HG03439 (cell line): Measurements from ENCODE around the gene DGKA.
"Not testable (repeated sequence)": the region's sequence is repeated elsewhere in the genome, so short reads cannot be mapped to it uniquely, and the experiment has no call there.

Source experiments
- ATAC-seq: cut with Tn5 transposase; IDR thresholded peaks from one replicate; pipeline ENCODE4 v1.9.1; 2021; ENCODE audit warnings: mild to moderate bottlenecking, moderate library complexity; ENCODE audit not compliant: unreplicated experiment

Gene DGKA

DNA sequence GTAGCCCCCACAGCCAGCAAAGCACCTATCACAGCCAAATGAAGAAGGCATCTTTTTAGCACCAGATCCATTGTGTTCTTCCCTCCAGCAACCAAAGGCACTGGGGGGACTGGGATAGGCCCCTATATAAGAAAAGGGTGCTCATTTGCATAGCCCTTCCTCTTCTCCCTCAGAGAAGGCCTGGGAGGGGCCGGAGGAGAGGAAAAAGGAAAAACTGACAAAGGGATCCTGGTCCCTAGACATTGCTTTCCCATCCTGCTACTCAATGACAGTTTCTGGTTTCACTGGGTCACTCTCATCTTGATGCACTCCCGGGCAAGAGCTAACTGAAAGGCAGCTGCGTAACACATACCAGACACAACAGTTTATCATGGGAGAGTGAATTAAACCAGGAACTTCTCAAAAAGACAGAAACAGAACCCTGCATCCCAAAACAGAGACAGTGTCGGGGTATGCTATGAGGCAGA, 35.0 kb downstream of the DGKA start, which contains the start of gene PMEL:
Gene PMEL (minus strand): TSS at position 102 of the 467 bp plus-strand sequence. CDS start 31 bp downstream, at position 71.
- ATAC-seq = no peak

DNA sequence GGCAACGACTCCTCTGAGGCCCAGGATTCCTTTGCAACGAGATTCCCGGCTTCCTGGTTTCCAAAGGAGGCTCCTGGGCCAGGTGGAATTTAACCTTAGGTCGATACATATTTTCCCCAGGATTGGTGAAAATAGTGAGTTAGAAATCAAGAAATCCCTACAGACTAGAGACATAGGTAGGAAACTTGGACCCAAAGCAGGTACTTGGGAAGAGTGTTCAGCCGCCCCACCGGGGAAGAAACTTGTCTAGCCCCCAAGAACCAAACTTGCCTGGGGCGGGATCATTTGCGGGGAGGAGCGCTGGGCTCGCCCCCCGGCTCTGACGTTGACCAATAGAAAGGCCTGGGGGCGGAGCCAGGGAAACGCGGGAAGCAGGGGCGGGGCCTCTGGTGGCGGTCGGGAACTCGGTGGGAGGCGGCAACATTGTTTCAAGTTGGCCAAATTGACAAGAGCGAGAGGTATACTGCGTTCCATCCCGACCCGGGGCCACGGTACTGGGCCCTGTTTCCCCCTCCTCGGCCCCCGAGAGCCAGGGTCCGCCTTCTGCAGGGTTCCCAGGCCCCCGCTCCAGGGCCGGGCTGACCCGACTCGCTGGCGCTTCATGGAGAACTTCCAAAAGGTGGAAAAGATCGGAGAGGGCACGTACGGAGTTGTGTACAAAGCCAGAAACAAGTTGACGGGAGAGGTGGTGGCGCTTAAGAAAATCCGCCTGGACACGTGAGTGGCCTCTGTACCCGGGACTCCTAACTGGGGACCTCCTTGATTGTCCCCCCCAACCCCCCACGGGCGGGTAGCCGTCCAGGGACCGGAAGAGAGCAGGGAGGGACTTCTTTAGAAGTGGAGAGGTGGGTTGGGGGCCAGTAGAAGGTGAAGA, 35.7 kb downstream of the DGKA start, which contains the start of gene CDK2:
Gene CDK2 (plus strand): TSS at position 423 of the 874 bp plus-strand sequence. CDS start 179 bp downstream, at position 602.
- ATAC-seq = peak; percentile 93

DNA sequence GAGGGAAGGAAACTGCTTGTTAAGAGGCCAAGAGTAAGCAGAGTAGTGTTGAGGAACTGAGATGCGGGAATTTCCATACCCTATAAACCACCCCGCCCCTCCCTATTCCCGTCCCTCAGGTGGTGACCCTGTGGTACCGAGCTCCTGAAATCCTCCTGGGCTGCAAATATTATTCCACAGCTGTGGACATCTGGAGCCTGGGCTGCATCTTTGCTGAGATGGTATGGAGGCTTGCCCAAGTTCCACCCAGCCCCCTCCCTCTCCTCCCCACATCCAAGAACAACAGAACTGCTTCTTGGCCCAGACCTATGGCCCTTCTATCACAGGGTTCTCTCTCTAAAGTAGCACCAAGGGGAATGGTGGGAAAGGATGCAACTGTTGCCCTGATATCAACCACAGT, 38.4 kb downstream of the DGKA start:
- ATAC-seq = no peak

DNA sequence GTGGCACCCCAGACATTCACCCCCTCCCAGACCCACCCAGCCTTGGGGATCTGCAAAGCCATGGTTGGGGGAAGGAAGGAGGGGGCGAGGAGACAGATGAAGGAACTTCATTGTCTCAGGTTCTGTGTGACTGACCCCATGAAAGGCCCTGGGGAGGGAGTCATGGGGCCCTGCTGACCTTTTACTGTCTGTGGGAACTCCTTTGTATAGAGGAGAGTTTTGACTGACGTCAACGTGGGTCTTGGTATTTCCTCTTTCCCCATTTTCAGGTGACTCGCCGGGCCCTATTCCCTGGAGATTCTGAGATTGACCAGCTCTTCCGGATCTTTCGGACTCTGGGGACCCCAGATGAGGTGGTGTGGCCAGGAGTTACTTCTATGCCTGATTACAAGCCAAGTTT, 39.8 kb downstream of the DGKA start:
- no peak for ATAC-seq

DNA sequence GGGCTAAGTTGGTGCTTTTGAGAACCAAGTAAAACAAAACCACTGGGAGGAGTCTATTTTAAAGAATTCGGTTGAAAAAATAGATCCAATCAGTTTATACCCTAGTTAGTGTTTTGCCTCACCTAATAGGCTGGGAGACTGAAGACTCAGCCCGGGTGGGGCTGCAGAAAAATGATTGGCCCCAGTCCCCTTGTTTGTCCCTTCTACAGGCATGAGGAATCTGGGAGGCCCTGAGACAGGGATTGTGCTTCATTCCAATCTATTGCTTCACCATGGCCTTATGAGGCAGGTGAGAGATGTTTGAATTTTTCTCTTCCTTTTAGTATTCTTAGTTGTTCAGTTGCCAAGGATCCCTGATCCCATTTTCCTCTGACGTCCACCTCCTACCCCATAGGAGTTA, 41.1 kb downstream of the DGKA start:
- ATAC-seq = no peak

DNA sequence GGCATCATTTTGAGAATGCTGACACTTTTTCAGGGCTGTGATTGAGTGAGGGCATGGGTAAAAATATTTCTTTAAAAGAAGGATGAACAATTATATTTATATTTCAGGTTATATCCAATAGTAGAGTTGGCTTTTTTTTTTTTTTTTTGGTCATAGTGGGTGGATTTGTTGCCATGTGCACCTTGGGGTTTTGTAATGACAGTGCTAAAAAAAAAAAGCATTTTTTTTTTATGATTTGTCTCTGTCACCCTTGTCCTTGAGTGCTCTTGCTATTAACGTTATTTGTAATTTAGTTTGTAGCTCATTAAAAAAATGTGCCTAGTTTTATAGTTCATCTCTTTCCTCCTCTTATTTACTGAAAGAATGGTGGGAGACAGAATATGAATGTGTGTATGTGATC, 41.5 kb downstream of the DGKA start:
- ATAC-seq = no peak

DNA sequence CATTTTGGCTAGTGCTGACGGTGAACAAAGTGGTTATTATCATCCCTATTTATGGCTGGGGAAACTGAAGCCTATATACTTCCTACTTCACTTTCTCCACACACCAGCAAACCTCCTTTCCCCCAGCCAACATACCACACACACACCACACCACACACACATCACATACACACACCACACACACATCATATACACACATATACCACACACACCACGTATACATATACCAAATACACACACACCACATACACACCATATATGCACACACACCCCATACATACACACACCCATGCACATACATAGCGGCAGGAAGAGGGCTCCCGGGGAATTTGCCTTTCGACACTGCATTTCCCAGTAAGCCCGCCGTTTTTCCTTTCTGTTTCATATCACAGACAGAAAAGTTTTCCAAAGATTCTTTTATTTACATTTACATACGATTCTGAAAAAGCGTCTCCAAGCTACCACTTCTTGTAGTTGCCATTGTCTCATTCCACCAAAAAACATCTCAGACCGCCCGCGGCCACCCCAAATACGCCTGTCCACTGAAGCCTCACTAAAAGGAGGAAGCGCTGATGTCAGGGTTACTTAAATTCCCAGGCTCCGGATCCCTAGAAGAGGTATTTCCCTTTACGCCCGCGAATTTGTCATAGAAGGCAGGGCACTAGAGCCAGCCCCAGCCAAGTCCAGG, 42.1 kb downstream of the DGKA start:
- ATAC-seq = no peak

DNA sequence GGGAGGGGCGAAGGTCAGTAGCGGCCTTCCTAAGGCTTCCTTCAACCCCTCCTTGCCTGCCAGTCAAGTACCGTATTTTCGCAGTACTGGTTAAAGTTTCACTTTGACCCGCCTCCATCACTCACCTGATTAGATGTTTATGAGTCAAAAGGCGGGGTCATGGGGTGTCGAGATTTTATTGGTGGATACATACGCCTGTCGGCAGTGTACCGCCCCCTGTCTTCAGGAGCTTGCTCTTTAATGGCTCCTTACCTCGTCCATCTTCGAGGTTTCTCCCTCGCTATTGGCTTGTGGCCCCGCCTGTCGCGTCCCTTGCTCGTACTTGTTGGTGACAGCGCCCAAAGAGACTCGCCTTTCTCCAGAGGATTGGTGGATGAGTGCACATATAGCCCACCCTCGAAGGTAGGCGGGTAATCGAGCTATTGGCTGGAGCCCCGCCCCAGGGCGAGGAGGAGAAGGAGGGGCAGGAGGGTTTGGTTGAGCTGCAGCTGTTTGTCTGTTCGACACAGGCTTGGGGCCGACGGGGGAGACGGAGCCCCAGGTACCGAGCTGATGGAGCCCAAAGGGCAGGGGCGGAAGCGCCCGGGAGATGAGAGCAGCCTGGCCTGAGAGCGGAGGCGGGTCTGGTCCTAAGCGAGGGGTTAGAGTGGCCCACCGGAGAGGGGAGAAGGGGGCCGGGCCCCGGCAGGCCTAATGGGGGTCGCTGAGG, 42.8 kb downstream of the DGKA start, which contains the start of gene RAB5B:
Gene RAB5B (plus strand): TSS at position 480 of the 709 bp plus-strand sequence. CDS start 12,883 bp downstream, outside the sequence.
- ATAC-seq = peak; percentile 94

DNA sequence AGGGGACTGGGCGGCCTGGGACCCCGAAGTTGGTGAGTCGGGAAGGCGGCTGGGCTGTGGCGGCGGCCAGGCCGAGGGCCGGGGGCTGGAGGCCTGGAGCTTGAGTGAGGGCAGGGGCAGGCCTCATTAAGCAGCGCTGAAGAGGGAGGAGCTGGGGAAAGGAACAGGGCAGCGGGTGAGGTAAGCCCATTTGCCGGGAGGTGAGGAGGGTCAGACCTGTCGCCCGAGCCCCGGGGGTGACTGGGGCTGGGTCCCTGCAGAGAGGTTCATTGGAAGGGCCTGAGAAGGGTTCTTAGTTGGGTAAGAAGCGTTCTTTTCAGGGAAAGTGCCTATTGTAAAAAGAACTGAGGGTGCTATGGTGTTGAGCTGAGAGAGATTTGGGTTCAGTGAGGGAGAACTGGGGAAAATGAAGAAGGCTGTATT, 43.4 kb downstream of the DGKA start:
- peak; percentile 12 for ATAC-seq

DNA sequence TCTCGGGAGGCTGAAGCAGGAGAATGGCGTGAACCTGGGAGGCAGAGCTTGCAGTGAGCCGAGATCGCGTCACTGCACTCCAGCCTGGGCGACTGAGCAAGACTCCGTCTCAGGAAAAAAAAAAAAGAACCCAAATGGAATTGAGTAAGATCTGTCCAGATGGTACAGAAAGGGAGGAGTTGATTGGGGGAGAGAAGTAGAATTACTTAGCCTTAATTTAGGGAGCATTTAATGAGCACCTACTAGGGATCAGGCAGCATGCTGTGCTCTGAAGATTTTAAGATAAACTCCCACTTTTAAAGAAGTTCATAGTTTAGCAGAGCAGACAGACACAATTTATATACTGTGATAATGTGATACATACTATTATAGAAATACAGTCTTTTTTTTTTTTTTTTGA, 47.4 kb downstream of the DGKA start:
- no peak for ATAC-seq

DNA sequence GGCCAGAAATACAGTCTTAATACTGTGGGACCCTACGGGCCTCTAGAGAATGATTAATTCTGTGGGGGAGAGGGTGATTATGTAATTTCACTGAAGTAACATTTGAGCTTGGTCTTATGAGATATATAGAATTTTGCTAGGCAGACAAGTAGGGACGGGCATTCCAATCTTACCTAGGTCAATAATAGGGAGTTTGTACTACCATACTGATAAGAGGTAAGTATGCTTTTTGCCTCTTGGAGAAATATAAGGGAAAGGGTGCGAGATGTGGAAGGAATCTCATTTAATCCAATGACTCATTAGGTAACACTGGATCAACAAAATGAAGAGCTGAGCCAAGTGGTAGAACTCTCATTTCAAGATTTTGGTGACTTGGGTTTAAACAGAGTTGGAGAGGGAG, 48.1 kb downstream of the DGKA start:
- ATAC-seq = no peak

DNA sequence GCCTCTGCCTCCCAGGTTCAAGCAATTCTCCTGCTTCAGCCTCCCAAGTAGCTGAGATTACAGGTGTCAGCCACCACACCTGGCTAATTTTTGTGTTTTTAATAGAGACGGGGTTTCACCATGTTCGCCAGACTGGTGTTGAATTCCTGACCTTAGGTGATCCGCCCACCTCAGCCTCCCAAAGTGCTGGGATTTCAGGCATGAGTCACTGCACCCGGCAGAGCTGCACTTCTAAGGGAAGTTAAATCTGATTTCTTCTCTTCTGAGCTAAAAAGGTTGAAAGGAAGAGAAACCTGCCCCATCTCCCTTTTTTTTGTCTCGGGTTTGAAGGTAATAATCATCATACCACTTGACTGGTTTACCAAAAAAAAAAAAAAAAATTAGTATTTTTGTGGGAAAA, 50.9 kb downstream of the DGKA start:
- ATAC-seq = not testable (repeated sequence)

DNA sequence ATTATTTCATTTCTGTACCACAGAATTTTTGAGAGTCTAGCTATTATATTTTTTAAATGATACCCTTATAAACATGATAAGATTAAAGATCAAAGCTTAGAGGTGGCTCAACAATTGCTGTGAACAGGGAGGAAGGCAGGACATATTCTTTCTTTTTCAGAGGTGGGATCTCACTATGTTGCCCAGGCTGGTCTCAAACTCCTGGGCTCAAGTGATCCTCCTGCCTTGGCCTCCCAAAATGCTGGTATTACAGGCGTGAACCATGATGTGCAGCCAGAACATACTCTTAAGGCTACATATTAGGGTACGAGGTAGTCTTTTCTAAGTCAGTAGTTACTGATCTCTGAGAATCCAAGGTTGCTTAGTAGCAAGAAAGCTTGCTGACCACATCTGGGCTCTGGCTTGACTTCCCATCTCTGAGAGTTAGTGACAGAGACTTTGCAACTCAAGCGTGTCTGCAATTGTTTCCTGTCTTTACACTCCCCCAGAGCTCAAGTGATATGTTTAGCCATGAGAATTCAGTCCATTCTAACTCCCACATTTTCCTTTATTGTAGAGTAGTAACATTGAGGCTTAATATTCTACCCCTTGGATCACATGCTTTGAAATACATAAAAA, 51.5 kb downstream of the DGKA start:
- ATAC-seq = no peak

DNA sequence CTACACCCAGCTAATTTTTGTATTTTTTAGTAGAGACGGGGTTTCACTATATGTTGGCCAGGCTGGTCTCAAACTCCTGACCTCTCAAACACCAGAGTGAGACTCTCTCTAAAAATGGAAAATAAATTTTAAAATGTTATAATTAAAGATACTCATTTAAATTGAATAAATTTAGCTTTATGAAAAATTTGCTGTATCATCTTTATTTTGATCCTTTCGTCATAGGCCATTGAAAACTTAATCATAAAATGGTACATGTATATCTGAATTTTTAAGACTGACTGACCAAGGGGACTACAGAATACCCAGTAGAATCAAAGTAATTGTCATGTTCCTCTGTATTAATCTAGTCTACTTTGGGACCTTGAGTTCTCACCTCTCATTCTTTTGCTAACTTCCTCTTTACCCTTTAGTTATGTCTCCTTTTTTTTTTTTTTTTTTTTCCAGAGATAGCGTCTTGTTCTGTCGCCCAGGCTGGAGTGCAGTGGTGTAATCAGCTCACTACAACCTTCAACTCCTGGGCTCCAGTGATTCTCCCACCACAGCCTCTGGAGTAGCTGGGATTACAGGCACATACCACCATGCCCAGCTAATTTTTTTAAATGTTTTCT, 52.4 kb downstream of the DGKA start:
- ATAC-seq = no peak

DNA sequence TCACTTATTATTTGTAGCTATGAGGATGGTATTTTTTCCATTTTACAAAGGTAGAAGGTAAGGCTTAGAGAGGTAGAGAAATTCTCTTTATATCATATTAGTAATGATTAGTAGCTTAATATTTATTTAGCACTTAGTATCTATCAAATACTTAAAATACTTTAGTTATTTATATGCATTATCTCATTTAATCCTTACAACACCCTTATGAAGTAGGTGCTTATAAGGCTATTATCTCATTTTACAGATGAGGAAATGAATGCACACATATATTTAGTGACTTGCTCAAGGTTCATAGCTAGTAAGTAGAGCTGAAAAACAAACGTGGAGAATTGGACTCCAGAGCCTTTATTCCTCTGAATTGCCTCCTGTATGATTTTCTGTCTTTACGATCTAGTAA, 53.9 kb downstream of the DGKA start:
- no peak for ATAC-seq

DNA sequence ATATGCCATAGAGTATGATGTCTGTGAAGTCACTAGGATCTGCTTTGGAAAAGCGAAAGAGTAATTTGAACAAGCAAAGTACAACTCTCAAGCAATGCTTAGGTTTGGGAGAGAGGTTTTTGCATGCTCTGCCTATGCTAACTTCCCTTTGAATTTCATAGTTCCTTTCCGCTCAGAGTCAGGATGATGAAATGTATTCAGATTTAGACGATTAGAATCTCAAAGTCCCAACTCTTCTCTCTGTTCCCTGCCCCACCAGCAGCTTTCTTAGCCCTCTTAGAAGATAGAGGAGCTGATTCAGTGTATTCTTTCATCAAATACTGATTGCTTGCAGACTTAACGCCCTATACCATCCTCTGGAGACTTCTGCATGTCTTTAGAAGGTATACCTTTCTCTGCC, 54.4 kb downstream of the DGKA start:
- no peak for ATAC-seq

DNA sequence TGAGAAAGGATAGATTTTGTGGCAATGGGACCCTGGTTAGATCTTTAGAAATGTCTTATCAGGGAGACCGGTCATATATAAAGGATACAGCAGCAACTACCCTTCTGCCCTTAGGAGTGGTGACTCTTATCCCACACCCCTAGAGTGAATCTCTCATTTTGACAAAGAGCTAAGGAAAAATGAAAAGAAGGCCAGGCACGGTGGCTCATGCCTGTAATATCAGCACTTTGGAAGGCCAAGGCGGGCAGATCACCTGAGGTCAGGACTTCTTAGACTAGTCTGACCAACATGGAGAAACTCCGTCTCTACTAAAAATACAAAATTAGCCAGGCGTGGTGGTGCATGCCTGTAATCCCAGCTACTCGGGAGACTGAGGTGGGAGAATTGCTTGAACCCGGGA, 55.0 kb downstream of the DGKA start:
- not testable (repeated sequence) for ATAC-seq

DNA sequence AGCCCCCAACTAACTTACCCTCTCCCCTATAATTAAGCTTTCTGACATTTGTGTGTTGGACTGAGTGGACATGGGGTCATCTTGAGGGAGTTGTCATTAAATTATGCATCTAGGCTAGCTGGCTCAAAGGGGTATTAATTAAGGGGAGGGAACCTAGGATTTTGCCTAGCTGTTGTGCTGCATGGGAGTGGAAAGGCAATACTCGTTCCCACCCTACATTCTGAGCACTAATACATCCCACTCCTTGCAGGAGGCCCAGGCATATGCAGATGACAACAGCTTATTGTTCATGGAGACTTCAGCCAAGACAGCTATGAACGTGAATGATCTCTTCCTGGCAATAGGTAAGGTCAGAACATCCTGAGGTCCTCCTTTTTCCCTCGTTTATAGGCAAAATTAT, 60.1 kb downstream of the DGKA start:
- no peak for ATAC-seq

DNA sequence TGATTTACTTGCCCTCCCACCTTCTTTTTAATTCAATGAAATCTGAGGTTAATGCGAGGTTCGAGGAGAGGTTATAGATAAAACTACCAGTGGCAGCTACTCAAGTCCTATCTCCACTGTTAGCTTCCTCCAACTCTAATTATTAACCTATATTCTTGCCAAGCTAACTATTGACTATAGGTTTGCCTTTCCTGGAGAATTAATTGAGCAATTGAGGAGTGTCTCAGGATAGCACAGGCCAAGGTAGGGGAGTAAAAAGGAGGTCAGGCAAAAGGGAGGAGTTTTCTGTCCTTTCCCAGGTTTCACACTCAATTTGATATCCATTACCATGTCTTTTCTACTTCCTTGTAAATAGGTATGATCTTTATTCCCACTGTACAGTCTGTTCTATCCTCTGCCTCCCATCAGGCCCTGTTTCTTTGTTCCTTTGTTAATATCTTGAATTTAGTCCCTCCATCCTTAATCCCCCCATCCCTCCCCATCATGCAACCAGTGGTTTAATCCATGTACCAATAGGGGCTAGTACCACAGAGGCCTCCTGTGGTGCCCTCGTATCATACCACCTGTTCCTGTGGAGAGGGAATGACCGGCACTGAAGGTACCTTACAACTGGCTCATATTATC, 62.4 kb downstream of the DGKA start:
- ATAC-seq = no peak

DNA sequence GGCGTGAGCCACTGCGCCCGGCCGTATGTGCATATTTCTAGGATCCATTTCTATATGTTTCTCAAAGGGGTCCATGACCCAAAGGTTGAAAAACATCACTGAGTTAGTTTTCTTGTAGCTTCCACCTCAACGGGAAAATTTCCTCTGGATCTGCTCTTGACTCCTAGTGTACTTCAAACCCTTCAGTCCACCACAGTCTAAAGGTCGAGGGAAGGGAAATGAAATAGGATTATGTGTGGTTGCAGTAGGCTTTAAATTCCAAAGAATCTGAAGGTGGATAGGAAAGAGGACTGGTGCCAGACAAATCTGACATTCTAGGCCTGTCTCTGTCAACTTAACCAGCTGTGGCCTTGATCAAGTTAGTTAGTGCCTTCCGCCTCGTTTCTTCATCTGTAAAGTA, 64.4 kb downstream of the DGKA start:
- no peak for ATAC-seq
